HG03378 (cell line): Measurements from ENCODE around the gene NCOR1.
"Not testable (repeated sequence)": the region's sequence is repeated elsewhere in the genome, so short reads cannot be mapped to it uniquely, and the experiment has no call there.

Source experiments
- ATAC-seq: cut with Tn5 transposase; IDR thresholded peaks from one replicate; pipeline ENCODE4 v1.9.1; 2021; ENCODE audit warnings: mild to moderate bottlenecking, moderate library complexity; ENCODE audit not compliant: unreplicated experiment

The NCOR1 gene

GRCh38 chr17:16215965-16216316 is 607 bp upstream of the NCOR1 start:
- peak; percentile 8 for ATAC-seq

- ATAC-seq: peak; percentile 32
Measured at GRCh38 chr17:16215002-16215272, 397 bp downstream of the NCOR1 start.

- ATAC-seq: peak; percentile 5
Measured at GRCh38 chr17:16214190-16215001, 938 bp downstream of the NCOR1 start.

GRCh38 chr17:16212793-16213192 is 2.5 kb downstream of the NCOR1 start:
- ATAC-seq: no peak

GRCh38 chr17:16211590-16211989 is 3.7 kb downstream of the NCOR1 start:
- no peak for ATAC-seq

GRCh38 chr17:16204763-16205162 is 10.6 kb downstream of the NCOR1 start:
- ATAC-seq: not testable (repeated sequence)

GRCh38 chr17:16202554-16203500 is 12.5 kb downstream of the NCOR1 start:
- ATAC-seq: not testable (repeated sequence)

- not testable (repeated sequence) for ATAC-seq
Measured at GRCh38 chr17:16201693-16202131, 13.6 kb downstream of the NCOR1 start.

- no peak for ATAC-seq
Measured at GRCh38 chr17:16199093-16199492, 16.2 kb downstream of the NCOR1 start.

GRCh38 chr17:16197276-16197675 is 18.1 kb downstream of the NCOR1 start:
- ATAC-seq: no peak

- not testable (repeated sequence) for ATAC-seq
Measured at GRCh38 chr17:16194307-16194835, 21.0 kb downstream of the NCOR1 start.

- no peak for ATAC-seq
Measured at GRCh38 chr17:16191604-16192003, 23.7 kb downstream of the NCOR1 start.

- no peak for ATAC-seq
Measured at GRCh38 chr17:16190703-16191360, 24.5 kb downstream of the NCOR1 start.

GRCh38 chr17:16189791-16190348 is 25.5 kb downstream of the NCOR1 start:
- ATAC-seq: no peak

GRCh38 chr17:16187642-16188041 is 27.7 kb downstream of the NCOR1 start:
- ATAC-seq: no peak

- ATAC-seq: no peak
Measured at GRCh38 chr17:16181581-16181980, 33.8 kb downstream of the NCOR1 start.

GRCh38 chr17:16178836-16179235 is 36.5 kb downstream of the NCOR1 start:
- no peak for ATAC-seq

- no peak for ATAC-seq
Measured at GRCh38 chr17:16171613-16172012, 43.7 kb downstream of the NCOR1 start.

GRCh38 chr17:16166766-16167165 is 48.6 kb downstream of the NCOR1 start:
- ATAC-seq: not testable (repeated sequence)

GRCh38 chr17:16158714-16159113 is 56.6 kb downstream of the NCOR1 start:
- ATAC-seq: no peak

GRCh38 chr17:16155536-16155935 is 59.8 kb downstream of the NCOR1 start:
- ATAC-seq: no peak
